Measurements from ENCODE around the gene AK3.
A peak's percentile ranks its signal among the peaks of the same experiment; 100 is the strongest.
"Not testable (repeated sequence)": the region's sequence is repeated elsewhere in the genome, so short reads cannot be mapped to it uniquely, and the experiment has no call there.

Gene AK3

DNA sequence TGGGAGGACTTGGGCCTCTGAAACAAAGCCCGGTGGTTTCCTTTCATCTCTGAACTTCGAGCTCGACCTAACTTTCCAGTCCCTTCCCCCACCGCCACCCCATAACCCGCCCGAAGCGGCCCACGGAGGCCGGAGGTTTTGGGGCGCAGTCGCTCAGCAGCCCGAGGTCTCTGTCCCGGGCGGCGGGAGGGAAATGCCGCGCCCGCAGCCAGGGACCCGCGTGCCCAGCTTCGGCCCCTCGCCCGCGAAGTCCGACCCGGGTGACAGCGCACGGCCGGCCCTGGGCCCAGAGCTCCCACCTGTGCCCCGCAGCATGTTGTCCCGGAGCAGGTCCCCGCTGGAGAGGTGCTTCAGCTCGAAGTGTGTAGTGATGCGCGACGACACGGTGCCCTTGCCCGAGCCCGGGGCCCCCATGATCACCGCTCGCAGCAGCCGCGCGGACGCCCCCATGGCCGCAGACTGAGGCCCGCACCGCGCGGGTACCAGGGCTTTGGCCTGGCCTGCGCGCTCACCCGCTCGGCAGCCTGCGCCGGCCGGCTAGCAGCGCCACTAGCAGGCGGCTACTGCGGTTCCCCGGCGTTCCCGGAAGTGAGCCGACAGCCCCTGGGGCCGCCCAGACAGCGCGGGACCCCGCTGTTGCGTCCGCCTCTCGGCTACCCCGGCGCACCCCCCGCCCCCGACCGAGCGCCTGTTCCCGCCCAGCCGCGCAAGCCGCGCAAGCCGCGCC is at the start of gene AK3:
TSS of gene AK3 (minus strand) at position 565 of the 727 bp plus-strand sequence. CDS start at position 450, 115 bp downstream.
- FAIRE-seq (no peak), DNase-seq (ENCODE audit: insufficient read length, low spot score) (peak; percentile 67)
- TF ChIP-seq CTCF (IDR thresholded peaks at IDR 0.05; ENCODE audit: insufficient read depth, missing control alignments) = peak; percentile 27

DNA sequence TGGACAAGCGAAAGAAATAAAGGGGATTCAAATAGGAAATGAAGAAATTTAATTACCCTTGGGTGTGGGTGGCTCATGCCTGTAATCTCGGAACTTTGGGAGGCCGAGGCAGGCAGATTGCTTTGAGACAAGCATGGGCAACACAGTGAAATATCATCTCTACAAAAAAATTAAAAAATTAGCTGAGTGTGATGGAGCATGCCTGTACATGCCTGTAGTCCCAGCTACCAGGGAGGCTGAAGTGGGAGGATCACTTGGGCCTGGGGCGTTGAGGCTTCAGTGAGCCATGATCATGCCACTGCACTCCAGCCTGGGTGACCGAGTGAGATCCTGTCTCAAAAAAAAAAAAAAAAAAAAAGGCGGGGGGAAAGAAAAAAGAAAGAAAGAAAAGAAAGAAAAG is 47.7 kb upstream of the AK3 start:
- FAIRE-seq = no peak
- no peak for DNase-seq (ENCODE audit: insufficient read length, low spot score)
- TF ChIP-seq CTCF (IDR thresholded peaks at IDR 0.05; ENCODE audit: insufficient read depth, missing control alignments) = no peak

- TF ChIP-seq CTCF (IDR thresholded peaks at IDR 0.05; ENCODE audit: insufficient read depth, missing control alignments) = no peak
- DNase-seq (ENCODE audit: insufficient read length, low spot score) (no peak), FAIRE-seq (no peak)
These were observed 46.9 kb upstream of the AK3 start for GRCh38 chr9:4787876-4788275.

DNA sequence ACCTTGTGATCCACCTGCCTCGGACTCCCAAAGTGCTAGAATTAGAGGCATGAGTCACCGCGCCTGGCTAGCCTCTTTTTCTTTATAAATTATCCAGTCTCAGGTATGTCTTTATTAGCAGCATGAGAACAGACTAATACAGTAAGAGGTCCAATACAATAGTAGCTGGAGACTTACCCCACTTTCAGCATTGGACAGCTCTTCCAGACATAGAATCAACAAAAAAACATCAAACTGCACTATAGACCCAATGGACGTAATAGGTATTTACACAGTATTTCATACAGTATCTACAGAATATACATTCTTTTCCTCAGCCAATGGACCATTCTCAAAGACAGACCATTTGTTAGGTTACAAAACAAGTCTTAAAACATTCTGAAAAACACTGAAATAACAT is 45.6 kb upstream of the AK3 start:
- TF ChIP-seq CTCF (IDR thresholded peaks at IDR 0.05; ENCODE audit: insufficient read depth, missing control alignments) = no peak
- FAIRE-seq = no peak
- DNase-seq (ENCODE audit: insufficient read length, low spot score) = no peak

DNA sequence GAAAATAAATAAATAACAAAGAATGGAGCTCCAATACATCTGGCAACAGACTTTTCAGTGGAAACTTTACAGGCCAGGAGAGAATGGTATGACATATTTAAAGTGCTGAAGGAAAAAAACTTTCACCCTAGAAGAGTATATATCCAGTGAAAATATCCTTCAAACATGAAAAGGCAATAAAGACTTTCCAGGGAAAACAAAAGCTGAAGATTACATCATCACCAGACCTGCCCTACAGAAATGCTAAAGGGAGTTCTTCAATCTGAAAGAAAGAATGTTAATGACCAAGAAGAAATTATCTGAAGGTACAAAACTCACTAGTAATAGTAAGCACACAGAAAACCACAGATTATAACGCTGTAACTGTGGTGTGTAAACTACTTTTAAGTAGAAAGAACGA is 43.4 kb upstream of the AK3 start:
- FAIRE-seq (no peak), DNase-seq (ENCODE audit: insufficient read length, low spot score) (no peak)
- no peak for TF ChIP-seq CTCF (IDR thresholded peaks at IDR 0.05; ENCODE audit: insufficient read depth, missing control alignments)

DNA sequence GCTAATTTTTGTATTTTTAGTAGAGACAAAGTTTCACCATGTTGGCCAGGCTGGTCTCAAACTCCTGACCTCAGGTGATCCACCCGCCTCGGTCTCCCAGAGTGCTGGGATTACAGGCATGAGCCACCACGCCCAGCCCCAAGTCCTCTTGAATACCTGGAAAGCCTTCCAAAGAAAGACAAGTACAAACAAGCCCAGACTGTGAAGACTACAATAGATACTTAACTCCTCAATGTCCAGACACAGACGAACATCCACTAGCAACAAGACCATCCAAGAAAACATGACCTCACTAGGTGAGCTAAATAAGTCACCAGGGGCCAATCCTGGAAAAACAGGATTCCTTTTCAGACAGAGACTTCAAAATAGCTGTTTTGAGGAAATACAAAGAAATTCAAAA is 42.2 kb upstream of the AK3 start:
- not testable (repeated sequence) for DNase-seq (ENCODE audit: insufficient read length, low spot score); FAIRE-seq

- DNase-seq (ENCODE audit: insufficient read length, low spot score) (no peak), FAIRE-seq (no peak)
- no peak for TF ChIP-seq CTCF (IDR thresholded peaks at IDR 0.05; ENCODE audit: insufficient read depth, missing control alignments)
These were observed 40.4 kb upstream of the AK3 start for GRCh38 chr9:4781408-4781807.
